Fibroblast of lung (primary cell): Measurements from ENCODE around the gene SPG11.

ENCODE experiments used
- EZH2 ChIP-seq: IDR thresholded peaks from 2 replicates; pipeline ENCODE4 v1.5.1; 2012; ENCODE audit warnings: low read length, control low read depth, mild to moderate bottlenecking; ENCODE audit errors: missing control alignments
- TF ChIP-seq, protein P1 (sequence below), 2 donors: IDR thresholded peaks in 1 of 2; conservative IDR thresholded peaks in 1 of 2; 1 replicate in 1 of 2; 2 replicates in 1 of 2; pipeline ENCODE4 v1.5.1; 2011 to 2012; ENCODE audit warnings: low read length in 2 of 2, control low read depth in 1 of 2, inconsistent platforms in 1 of 2, low read depth in 1 of 2, mild to moderate bottlenecking in 1 of 2

DNA sequence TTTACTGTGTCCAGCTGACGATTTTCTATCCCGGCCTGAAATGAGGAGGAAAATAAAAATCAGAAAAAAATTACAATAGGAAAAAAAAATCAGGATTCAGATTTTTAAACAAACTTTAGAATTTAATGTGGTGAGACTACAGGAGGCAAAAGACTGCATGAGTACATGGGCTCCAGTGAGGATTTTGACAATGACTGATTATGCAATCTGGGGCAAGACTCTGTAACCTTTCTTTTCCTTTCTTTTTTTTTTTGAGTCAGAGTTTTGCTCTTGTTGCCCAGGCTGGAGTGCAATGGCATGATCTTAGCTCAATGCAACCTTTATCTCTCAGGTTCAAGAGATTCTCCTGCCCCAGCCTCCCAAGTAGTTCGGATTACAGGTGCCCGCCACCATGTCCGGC, 29.9 kb downstream of the SPG11 start:
- no peak for TF ChIP-seq EZH2
- TF ChIP-seq, protein P1, sequence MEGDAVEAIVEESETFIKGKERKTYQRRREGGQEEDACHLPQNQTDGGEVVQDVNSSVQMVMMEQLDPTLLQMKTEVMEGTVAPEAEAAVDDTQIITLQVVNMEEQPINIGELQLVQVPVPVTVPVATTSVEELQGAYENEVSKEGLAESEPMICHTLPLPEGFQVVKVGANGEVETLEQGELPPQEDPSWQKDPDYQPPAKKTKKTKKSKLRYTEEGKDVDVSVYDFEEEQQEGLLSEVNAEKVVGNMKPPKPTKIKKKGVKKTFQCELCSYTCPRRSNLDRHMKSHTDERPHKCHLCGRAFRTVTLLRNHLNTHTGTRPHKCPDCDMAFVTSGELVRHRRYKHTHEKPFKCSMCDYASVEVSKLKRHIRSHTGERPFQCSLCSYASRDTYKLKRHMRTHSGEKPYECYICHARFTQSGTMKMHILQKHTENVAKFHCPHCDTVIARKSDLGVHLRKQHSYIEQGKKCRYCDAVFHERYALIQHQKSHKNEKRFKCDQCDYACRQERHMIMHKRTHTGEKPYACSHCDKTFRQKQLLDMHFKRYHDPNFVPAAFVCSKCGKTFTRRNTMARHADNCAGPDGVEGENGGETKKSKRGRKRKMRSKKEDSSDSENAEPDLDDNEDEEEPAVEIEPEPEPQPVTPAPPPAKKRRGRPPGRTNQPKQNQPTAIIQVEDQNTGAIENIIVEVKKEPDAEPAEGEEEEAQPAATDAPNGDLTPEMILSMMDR (conservative IDR thresholded peaks at IDR 0.05 in 1 of 2, IDR thresholded peaks at IDR 0.05 in 1 of 2; ENCODE audit: low read depth in 1 of 2, low read length in 2 of 2), result no peak
